ENCODE measurements around the gene FLYWCH2. TPM values are rescaled to one million over a fixed set of nuclear protein-coding genes. Genes with fewer than 3 reads are reported as not detected.
A peak's percentile ranks its signal among the peaks of the same experiment; 100 is the strongest.

The FLYWCH2 gene
- total RNA-seq, 2 donors from 2014 or later, result 52.2 to 53.2 TPM

DNA sequence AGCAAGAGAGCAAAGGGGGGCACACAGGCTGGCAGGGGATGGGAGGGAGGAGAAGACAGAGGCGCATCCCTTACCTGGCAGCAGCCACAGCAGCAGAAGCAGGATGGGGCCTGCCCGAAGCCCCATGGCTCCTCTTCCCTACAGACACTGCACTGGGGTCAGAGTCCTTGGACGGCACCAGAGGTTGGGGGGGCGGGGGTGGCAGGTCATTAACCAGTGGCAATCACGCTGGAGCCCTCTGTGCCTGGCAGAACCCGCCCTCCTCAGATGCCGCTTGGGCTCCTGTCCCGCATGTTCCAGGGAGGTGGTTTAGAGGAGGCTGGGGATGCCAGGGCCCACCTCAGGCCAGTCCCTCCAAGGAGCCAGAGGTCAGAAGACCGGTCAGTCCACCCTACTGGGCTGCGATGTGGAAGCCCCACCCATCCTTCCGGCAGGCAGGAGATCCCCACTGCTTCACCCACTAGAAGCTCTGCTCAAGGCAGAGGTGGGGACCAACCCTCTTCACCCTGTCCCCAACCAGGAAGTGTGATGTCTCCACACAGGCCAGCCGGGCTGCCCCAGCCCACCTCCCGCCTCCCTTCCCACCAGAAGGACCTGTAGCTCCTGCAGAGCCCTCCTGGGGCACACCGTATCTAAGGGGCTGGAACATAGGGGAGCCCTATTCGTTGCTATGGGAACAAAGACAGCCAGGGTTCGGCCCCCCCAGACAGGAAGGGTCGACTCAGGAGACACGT lies 41.2 kb upstream of the FLYWCH2 start:
- TF ChIP-seq, protein P1, sequence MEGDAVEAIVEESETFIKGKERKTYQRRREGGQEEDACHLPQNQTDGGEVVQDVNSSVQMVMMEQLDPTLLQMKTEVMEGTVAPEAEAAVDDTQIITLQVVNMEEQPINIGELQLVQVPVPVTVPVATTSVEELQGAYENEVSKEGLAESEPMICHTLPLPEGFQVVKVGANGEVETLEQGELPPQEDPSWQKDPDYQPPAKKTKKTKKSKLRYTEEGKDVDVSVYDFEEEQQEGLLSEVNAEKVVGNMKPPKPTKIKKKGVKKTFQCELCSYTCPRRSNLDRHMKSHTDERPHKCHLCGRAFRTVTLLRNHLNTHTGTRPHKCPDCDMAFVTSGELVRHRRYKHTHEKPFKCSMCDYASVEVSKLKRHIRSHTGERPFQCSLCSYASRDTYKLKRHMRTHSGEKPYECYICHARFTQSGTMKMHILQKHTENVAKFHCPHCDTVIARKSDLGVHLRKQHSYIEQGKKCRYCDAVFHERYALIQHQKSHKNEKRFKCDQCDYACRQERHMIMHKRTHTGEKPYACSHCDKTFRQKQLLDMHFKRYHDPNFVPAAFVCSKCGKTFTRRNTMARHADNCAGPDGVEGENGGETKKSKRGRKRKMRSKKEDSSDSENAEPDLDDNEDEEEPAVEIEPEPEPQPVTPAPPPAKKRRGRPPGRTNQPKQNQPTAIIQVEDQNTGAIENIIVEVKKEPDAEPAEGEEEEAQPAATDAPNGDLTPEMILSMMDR (IDR thresholded peaks at IDR 0.05), result no peak
- ATAC-seq (ENCODE audit: insufficient number of reproducible peaks, low FRiP score, low read depth), result no peak
- H3K27me3 ChIP-seq (replicated peaks; ENCODE audit: insufficient read depth), result no peaks in the 10 kb centered on the region
- no peak overlapping the region for H3K27ac ChIP-seq
- H3K4me1 ChIP-seq (ENCODE audit: control insufficient read depth in 1 of 2, low read depth in 2 of 2), result peaks cover 0 to 4% of the 10 kb centered on the region in 2 donors
- H3K36me3 ChIP-seq, result no peaks in the 10 kb centered on the region
- DNase-seq (ENCODE audit: low spot score), result no peak
- H3K4me3 ChIP-seq, result peak overlapping the region; percentile 41
- no peaks in the 10 kb centered on the region for H3K9me3 ChIP-seq

DNA sequence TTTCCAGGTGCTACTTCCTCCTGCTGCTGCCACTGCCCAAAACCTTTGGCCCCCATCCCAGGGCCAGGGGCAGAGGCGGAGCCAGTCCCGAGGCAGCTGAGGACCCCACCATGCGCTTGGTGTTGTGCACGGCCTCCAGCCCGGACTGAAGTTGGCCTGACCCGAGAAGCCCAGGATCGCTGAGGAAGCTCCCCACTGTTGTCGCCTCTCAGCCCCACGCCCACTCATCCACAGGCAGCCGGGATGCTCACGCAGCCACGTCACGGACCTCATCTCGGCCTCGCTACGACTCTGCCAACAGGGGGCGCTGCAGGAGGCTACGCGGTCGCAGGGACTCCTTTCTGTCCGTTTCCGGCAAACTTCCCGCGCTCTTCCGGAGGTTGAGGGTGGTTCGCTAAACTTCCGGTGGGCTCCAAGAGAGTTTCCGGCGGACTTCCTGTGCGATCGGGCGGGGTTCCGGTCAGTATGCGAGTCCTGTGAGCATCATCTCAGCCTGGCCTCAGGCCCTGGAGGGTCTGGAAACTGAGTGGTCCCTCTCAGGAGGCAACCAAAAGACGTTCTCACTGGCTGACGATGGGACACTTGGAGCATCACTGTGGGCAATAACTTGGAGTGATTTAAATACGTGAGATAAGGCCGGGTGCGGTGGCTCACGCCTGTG lies 40.5 kb upstream of the FLYWCH2 start:
- H3K36me3 ChIP-seq, result no peaks in the 10 kb centered on the region
- peak overlapping the region; percentile 41 for H3K4me3 ChIP-seq
- ATAC-seq (ENCODE audit: insufficient number of reproducible peaks, low FRiP score, low read depth) (no peak), DNase-seq (ENCODE audit: low spot score) (no peak)
- no peaks in the 10 kb centered on the region for H3K9me3 ChIP-seq
- H3K4me1 ChIP-seq (ENCODE audit: control insufficient read depth in 1 of 2, low read depth in 2 of 2), result peaks cover 0 to 4% of the 10 kb centered on the region in 2 donors
- no peaks in the 10 kb centered on the region for H3K27me3 ChIP-seq (replicated peaks; ENCODE audit: insufficient read depth)
- TF ChIP-seq, protein P1 (IDR thresholded peaks at IDR 0.05), result peak; percentile 22
- H3K27ac ChIP-seq, result no peak overlapping the region

DNA sequence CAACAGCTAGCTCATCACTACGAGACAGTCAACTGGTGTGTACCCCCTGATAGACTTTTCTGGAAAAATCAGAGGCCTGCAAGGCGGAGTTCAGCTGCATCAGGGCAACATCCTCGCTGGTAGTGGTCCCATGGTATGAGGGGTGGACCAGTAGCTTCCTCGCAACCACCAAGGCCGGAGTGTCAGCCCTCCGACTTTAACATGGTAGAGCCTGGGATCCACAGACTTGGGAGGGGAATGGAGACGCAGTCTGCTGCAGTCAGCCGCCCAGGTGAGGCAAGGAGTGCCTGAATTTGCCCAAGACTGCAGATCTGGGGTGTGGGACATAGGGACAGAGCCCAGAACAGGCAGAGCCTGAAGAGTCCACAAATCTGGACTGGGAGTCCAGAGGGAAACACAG lies 39.5 kb upstream of the FLYWCH2 start:
- Histone ChIP-seq H3K27ac (no peak overlapping the region), H3K9me3 (no peaks in the 10 kb centered on the region), H3K36me3 (no peaks in the 10 kb centered on the region), H3K27me3 (replicated peaks; ENCODE audit: insufficient read depth) (no peaks in the 10 kb centered on the region), H3K4me1 (ENCODE audit: control insufficient read depth in 1 of 2, low read depth in 2 of 2) (peaks cover 0 to 4% of the 10 kb centered on the region in 2 donors), H3K4me3 (no peak overlapping the region)
- DNase-seq (ENCODE audit: low spot score) (no peak), ATAC-seq (ENCODE audit: insufficient number of reproducible peaks, low FRiP score, low read depth) (no peak)
- TF ChIP-seq, protein P1 (IDR thresholded peaks at IDR 0.05), result no peak

DNA sequence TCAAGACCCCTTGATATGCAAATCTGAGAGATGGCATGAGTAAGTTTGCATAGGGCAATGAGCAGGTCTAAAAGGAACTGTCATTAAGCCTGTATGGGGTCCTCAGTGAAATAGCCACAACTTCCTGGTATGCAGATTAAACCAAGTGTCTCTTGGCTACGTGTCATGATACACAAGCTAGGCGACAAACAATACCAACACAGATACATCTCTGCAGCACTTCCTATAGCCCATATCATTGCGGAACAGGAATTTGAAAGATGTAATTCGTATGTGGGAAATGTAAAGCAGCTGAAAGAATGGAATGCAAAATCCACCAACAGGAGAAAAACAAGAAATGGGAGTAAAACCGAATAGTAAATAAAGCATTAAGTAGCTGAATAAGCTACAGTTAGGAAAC lies 37.9 kb upstream of the FLYWCH2 start:
- DNase-seq (ENCODE audit: low spot score) (no peak), ATAC-seq (ENCODE audit: insufficient number of reproducible peaks, low FRiP score, low read depth) (no peak)
- Histone ChIP-seq H3K36me3 (no peaks in the 10 kb centered on the region), H3K4me3 (no peak overlapping the region), H3K27ac (no peak overlapping the region), H3K4me1 (ENCODE audit: control insufficient read depth in 1 of 2, low read depth in 2 of 2) (peaks cover 0 to 4% of the 10 kb centered on the region in 2 donors), H3K9me3 (no peaks in the 10 kb centered on the region), H3K27me3 (replicated peaks; ENCODE audit: insufficient read depth) (no peaks in the 10 kb centered on the region)
- TF ChIP-seq, protein P1 (IDR thresholded peaks at IDR 0.05), result no peak

DNA sequence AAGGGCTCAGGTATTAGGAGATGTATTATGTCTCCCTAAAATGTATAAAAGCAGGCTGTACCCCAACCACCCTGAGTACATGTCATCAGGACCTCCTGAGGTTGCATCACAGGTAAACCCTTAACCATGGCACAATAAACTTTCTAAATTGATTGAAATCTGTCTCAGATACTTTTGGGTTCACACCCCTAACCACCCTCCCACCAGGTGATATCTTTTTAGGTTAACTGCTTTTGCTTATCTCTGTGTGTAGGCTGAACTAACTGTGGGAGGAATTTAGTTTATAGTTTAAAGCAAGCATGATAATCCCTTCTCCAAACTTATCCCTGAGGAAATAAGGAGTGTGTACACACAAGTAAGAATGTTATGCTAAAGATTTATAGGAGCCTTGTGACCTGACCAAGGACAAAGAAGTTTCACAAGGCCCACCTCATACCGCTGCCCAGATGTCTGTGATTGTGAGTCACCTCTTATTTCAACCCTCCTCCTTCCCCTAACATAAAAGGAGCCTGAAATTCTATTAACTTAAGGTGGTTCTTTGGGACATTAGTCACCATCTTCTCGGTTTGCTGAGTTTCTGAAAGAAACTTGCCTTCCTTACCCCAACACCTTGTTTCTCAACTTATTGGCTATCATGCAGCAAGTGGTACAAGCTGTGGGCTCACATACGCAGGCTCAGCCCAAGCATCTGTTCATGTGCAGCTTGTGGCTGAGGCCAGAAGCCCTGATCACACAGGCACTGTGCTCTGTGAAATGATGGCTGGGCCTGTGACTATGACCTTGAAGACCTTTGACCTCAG lies 36.3 kb upstream of the FLYWCH2 start:
- TF ChIP-seq, protein P1 (IDR thresholded peaks at IDR 0.05), result no peak
- no peaks in the 10 kb centered on the region for H3K27me3 ChIP-seq (replicated peaks; ENCODE audit: insufficient read depth)
- H3K36me3 ChIP-seq, result no peaks in the 10 kb centered on the region
- peaks cover 0 to 4% of the 10 kb centered on the region in 2 donors for H3K4me1 ChIP-seq (ENCODE audit: control insufficient read depth in 1 of 2, low read depth in 2 of 2)
- no peak overlapping the region for H3K27ac ChIP-seq
- ATAC-seq (ENCODE audit: insufficient number of reproducible peaks, low FRiP score, low read depth), result no peak
- H3K9me3 ChIP-seq, result no peaks in the 10 kb centered on the region
- H3K4me3 ChIP-seq, result no peak overlapping the region
- DNase-seq (ENCODE audit: low spot score), result no peak

Data from thoracic aorta (tissue), 2 donors.